GM23248 (cell line): ENCODE data around the gene FIS1.

ENCODE experiments used
- EZH2 ChIP-seq: fragments of 200-600 bp; sonication (generic); IDR thresholded peaks from 2 replicates; pipeline ENCODE4 v1.6.1; 2018; ENCODE audit warnings: antibody characterized with exemption, mild to moderate bottlenecking; ENCODE audit not compliant: insufficient read depth, poor library complexity, severe bottlenecking
- EZH2phosphoT487 ChIP-seq: fragments of 200-600 bp; sonication (generic); IDR thresholded peaks from 2 replicates; pipeline ENCODE4 v1.6.1; 2018; ENCODE audit warnings: antibody characterized with exemption, moderate library complexity, mild to moderate bottlenecking, low read depth; ENCODE audit not compliant: insufficient read depth

- TF ChIP-seq EZH2phosphoT487 (no peak), EZH2 (no peak)
Measured at GRCh38 chr7:101220295-101220694, 24.6 kb downstream of the FIS1 start.
